Hepatocyte (in vitro differentiated cells): Measurements from ENCODE around the gene RAB40A.
A peak's percentile ranks its signal among the peaks of the same experiment; 100 is the strongest.

Experiments
- CTCF ChIP-seq: fragments of 200-600 bp; sonication (generic); IDR thresholded peaks from 2 replicates; pipeline ENCODE4 v1.5.1; 2016; ENCODE audit warnings: antibody characterized with exemption, mild to moderate bottlenecking; ENCODE audit not compliant: poor library complexity
- EZH2 ChIP-seq: fragments of 200-600 bp; sonication (generic); IDR thresholded peaks from 2 replicates; pipeline ENCODE4 v1.6.1; 2016; ENCODE audit warnings: antibody characterized with exemption, mild to moderate bottlenecking, borderline replicate concordance
- EZH2phosphoT487 ChIP-seq: fragments of 200-600 bp; sonication (generic); IDR thresholded peaks from one replicate; pipeline ENCODE4 v1.6.1; 2018; ENCODE audit warnings: antibody characterized with exemption, mild to moderate bottlenecking, low read depth, moderate library complexity; ENCODE audit not compliant: unreplicated experiment, severe bottlenecking

GRCh38 chrX:103464072-103464773 lies 55.1 kb downstream of the RAB40A start:
- peak; percentile 39 for TF ChIP-seq CTCF
- no peak for TF ChIP-seq EZH2phosphoT487
- TF ChIP-seq EZH2, result no peak
